Heart left ventricle (tissue), 16 donors: Measurements from ENCODE around the gene PAN3. TPM values are rescaled to one million over a fixed set of nuclear protein-coding genes. Genes with fewer than 3 reads are reported as not detected.
A peak's percentile ranks its signal among the peaks of the same experiment; 100 is the strongest.

Experiments
- ATAC-seq, 4 donors: fragments of 200-7000 bp; cut with Tn5 transposase; one replicate each; pipeline ENCODE4 v1.9.1; 2020 to 2022; ENCODE audit warnings: moderate library complexity in 4 of 4, mild to moderate bottlenecking in 3 of 4, moderate number of reproducible peaks in 1 of 4
- DNase-seq, 5 donors: peaks; one replicate each; pipeline ENCODE4 v3.0.0-alpha.2; 2020
- H3K27ac ChIP-seq, 12 donors: fragments of 200-600 bp; sonication (generic) in 4 of 12; one replicate each; pipeline versions ENCODE4 v1.5.0 to v1.8.0; 2016 to 2022; ENCODE audit warnings: mild to moderate bottlenecking in 2 of 12
- H3K27me3 ChIP-seq, 9 donors: fragments of 200-600 bp; sonication (generic) in 2 of 9; one replicate each; pipeline versions ENCODE4 v1.5.1 to v1.8.0; 2016 to 2022; ENCODE audit warnings: mild to moderate bottlenecking in 3 of 9
- H3K36me3 ChIP-seq, 9 donors: fragments of 200-600 bp; sonication (generic) in 2 of 9; one replicate each; pipeline versions ENCODE4 v1.5.0 to v1.8.0; 2018 to 2022; ENCODE audit warnings: mild to moderate bottlenecking in 2 of 9
- H3K4me1 ChIP-seq, 12 donors: fragments of 200-600 bp; sonication (generic) in 4 of 12; one replicate each; pipeline versions ENCODE4 v1.5.0 to v1.8.0; 2016 to 2022; ENCODE audit warnings: mild to moderate bottlenecking in 3 of 12
- H3K4me3 ChIP-seq, 12 donors: fragments of 200-600 bp; sonication (generic) in 4 of 12; one replicate each; pipeline versions ENCODE4 v1.5.0 to v1.8.0; 2017 to 2022; ENCODE audit warnings: mild to moderate bottlenecking in 9 of 12, moderate library complexity in 4 of 12
- H3K9me3 ChIP-seq, 12 donors: fragments of 200-600 bp; sonication (generic) in 4 of 12; one replicate each; pipeline versions ENCODE4 v1.5.0 to v1.8.0; 2016 to 2022; ENCODE audit warnings: mild to moderate bottlenecking in 1 of 12
- POLR2A ChIP-seq, 2 donors: fragments of 450-650 bp; IDR thresholded peaks; one replicate each; pipeline ENCODE4 v1.6.1; 2017; ENCODE audit warnings: antibody characterized with exemption in 2 of 2, mild to moderate bottlenecking in 2 of 2, moderate library complexity in 2 of 2
- WGBS, 4 donors: extraction: QIAGEN DNeasy Blood & Tissue Kit in 2 of 4; methylation state at CpG; one replicate each; pipeline versions ENCODE4 v1.1.5 to v1.1.7; 2013 to 2018; 5-methylcytosine and 5-hydroxymethylcytosine counted together
- intact Hi-C, 10 donors: fragments of 100-400 bp; cut with DNase I; formaldehyde crosslinking; loops; one replicate each; pipeline versions ENCODE4 v1.11.1 to v1.14.2; 2022
- polyA plus RNA-seq, 2 donors: library from polyadenylated mRNA; stranded (reverse); fragments of 200-250 nt; gene quantifications; one replicate each; pipeline ENCODE4 v1.2.3, GENCODE V29; 2013
- total RNA-seq, 9 donors: library from RNA; depleted of rRNA in 2 of 9; stranded (reverse); fragments of >200 nt in 2 of 9; fragmentation: NEBNext Ultra II Directional in 3 of 9; extraction: Animal tissue kit (Norgen Biotek cat#: 25700) in 3 of 9; gene quantifications; one replicate each; pipeline versions ENCODE4 v1.1.0 to v1.2.4, GENCODE V29; 2016 to 2023
- TF ChIP-seq, protein P1 (sequence below), 12 donors: fragments of 200-600 bp; sonication (generic) in 4 of 12; IDR thresholded peaks; one replicate each; pipeline versions ENCODE4 v1.5.0 to v1.8.0; 2018 to 2022; ENCODE audit warnings: antibody characterized with exemption in 12 of 12, mild to moderate bottlenecking in 5 of 12
- donor health status: ischemic (EF 13 %, LVEDD 7.1; RV severe dilation, severe dysfunction).
- donor health status: healthy with polysubstance abuse.
- donor health status: DM: no; HTN: yes; CAD: no.
- donor health status: DM: no; HTN: no; CAD: no.
- donor health status: ischemic (EF 25% LVEDD 6.9; RV normal size, moderate dysfunction).
- donor health status: ischemic (EF 25% LVEDD 5.7; RV mildly dilated, moderate dysfunction).
- donor health status: healthy.
- donor health status: DM: yes; HTN: yes; CAD: no.
- donor health status: ischemic (EF 35%, LVEDD 5.7; RV mildly dilated, moderate dysfunction).
- donor health status: nonischemic (EF 11% LVEDD 7.7; RV severe dilation, severe dysfunction).
- donor health status: DM: yes; HTN: yes; CAD: no.
- donor health status: PGD.
- donor health status: ischemic (EF 29% LVEDD 5.4; RV normal size, mild dysfunction).
- donor health status: nonischemic (EF 23%, LVEDD 6.1; RV moderate dilation, normal function).

The PAN3 gene
- total and polyA plus RNA-seq, 11 donors = 4.1 to 18.8 (median 9.2) TPM

DNA sequence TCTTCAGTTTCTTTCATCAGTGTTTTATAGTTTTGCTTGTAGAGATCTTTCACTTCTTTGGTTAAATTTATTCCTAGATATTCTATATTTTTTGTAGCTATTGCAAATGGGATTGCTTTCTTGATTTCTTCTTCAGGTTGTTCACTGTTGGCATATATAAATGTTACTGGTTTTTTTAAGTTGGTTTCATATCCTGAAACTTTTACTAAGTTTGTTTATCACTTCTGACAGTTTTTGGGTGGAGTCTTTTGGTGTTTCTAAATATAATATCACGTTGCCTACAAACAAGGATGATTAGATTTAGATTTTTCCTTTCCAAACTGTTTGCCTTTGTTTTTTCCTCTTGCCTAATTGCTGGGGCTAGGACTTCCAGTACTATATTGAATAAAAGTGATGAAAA lies 109.7 kb downstream of the PAN3 start:
- DNase-seq = no peak
- Histone ChIP-seq H3K9me3 (peaks cover 0 to 12% (median 0%) of the 10 kb centered on the region in 12 donors), H3K27me3 (no peaks in the 10 kb centered on the region), H3K4me1 (peaks cover 0 to 27% (median 0%) of the 10 kb centered on the region in 12 donors), H3K4me3 (no peak overlapping the region), H3K36me3 (peaks cover 0 to 15% (median 10%) of the 10 kb centered on the region in 9 donors), H3K27ac (peak overlapping the region in 1 of 12 donors; percentile 20)
- intact Hi-C loops = no loop called here
- 18 to 47% (median 36%) methylated on average over 1 of the region's 1 CpG for WGBS, 4 donors
- no peak for ATAC-seq
- no peak for TF ChIP-seq POLR2A (IDR thresholded peaks at IDR 0.05)
- TF ChIP-seq, protein P1, sequence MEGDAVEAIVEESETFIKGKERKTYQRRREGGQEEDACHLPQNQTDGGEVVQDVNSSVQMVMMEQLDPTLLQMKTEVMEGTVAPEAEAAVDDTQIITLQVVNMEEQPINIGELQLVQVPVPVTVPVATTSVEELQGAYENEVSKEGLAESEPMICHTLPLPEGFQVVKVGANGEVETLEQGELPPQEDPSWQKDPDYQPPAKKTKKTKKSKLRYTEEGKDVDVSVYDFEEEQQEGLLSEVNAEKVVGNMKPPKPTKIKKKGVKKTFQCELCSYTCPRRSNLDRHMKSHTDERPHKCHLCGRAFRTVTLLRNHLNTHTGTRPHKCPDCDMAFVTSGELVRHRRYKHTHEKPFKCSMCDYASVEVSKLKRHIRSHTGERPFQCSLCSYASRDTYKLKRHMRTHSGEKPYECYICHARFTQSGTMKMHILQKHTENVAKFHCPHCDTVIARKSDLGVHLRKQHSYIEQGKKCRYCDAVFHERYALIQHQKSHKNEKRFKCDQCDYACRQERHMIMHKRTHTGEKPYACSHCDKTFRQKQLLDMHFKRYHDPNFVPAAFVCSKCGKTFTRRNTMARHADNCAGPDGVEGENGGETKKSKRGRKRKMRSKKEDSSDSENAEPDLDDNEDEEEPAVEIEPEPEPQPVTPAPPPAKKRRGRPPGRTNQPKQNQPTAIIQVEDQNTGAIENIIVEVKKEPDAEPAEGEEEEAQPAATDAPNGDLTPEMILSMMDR (IDR thresholded peaks at IDR 0.05) = no peak

DNA sequence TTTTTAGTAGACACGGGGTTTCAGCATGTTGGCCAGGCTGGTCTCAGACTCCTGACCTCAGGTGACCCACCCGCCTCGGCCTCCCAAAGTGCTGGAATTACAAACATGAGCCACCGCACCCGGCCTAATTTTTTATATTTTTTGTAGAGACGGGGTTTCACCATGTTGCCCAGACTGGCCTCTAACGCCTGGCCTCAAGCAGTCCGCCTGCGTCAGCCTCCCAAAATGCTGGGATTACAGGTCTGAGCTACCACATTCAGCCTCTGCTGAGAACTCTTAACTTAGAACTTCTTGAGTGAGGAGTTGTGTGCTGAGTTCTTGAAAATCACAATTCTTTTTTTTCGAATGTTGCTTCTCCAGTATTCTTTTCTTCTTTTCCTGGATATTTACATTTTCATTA lies 112.2 kb downstream of the PAN3 start:
- no peaks in the 10 kb centered on the region for H3K27me3 ChIP-seq
- peaks cover 0 to 12% (median 2%) of the 10 kb centered on the region in 9 donors for H3K36me3 ChIP-seq
- intact Hi-C loops = loop anchor here in 1 of 10 donors (10.0 kb wide), 1 partner anchor 106 kb away; no protein-coding TSS in a partner anchor
- peaks cover 0 to 12% (median 0%) of the 10 kb centered on the region in 12 donors for H3K9me3 ChIP-seq
- peaks cover 0 to 27% (median 0%) of the 10 kb centered on the region in 12 donors for H3K4me1 ChIP-seq
- TF ChIP-seq POLR2A (IDR thresholded peaks at IDR 0.05) = no peak
- TF ChIP-seq, protein P1 (IDR thresholded peaks at IDR 0.05) = no peak
- 82 to 89% (median 87%) methylated on average over 10 of the region's 10 CpGs for WGBS, 4 donors
- H3K27ac ChIP-seq = no peak overlapping the region
- H3K4me3 ChIP-seq = no peak overlapping the region
- no peak for DNase-seq
- ATAC-seq = no peak

DNA sequence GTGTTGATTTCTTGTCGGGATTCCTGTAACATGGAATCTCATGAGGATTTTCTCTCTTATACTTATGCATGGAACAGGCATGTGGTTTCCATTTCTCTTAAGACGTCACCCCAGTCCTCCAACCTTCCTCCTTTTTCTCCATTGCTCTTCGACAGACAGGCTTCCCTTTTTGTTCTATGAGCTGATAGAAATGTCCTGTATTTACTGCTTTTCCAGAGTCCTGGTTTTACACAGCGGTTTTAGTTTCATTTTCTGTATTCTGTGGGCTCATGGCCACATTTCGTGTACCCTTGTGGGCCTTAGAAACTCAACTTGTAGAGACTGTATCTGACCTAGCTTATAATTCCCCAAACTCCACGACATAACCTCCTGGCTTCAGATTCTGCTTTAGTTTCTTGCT lies 113.1 kb downstream of the PAN3 start:
- Histone ChIP-seq H3K27ac (no peak overlapping the region), H3K4me1 (peaks cover 0 to 27% (median 0%) of the 10 kb centered on the region in 12 donors), H3K9me3 (peaks cover 0 to 12% (median 0%) of the 10 kb centered on the region in 12 donors), H3K27me3 (no peaks in the 10 kb centered on the region), H3K36me3 (peaks cover 0 to 17% (median 7%) of the 10 kb centered on the region in 9 donors), H3K4me3 (peak overlapping the region in 1 of 12 donors; percentile 19)
- TF ChIP-seq POLR2A (IDR thresholded peaks at IDR 0.05) = no peak
- TF ChIP-seq, protein P1 (IDR thresholded peaks at IDR 0.05) = no peak
- WGBS, 4 donors = 85 to 98% (median 89%) methylated on average over 6 of the region's 6 CpGs
- no peak for DNase-seq
- no peak for ATAC-seq
- intact Hi-C loops = loop anchor here in 1 of 10 donors (10.0 kb wide), 1 partner anchor 107 kb away; no protein-coding TSS in a partner anchor

DNA sequence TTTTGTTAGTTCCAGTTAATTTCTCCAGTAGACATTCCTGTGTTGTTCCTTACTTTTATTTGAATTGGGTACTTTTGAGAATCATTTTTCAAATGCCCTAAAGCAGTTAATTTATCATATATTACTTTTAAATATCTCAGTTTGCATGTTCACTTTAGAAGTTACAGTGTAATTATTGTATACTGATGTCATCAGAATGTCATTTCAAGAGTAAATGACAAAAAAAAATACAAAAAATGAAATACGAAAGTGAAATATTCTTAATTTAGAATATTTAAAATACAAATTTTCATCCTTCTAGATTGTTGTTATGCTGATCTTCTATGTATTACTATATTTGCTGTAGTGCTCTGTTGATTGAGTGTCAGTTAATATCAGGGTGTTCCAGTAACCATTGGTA lies 114.2 kb downstream of the PAN3 start:
- Histone ChIP-seq H3K27me3 (no peaks in the 10 kb centered on the region), H3K4me1 (peaks cover 0 to 24% (median 0%) of the 10 kb centered on the region in 12 donors), H3K36me3 (peaks cover 0 to 26% (median 16%) of the 10 kb centered on the region in 9 donors), H3K9me3 (peaks cover 0 to 10% (median 0%) of the 10 kb centered on the region in 12 donors), H3K27ac (no peak overlapping the region), H3K4me3 (no peak overlapping the region)
- TF ChIP-seq, protein P1 (IDR thresholded peaks at IDR 0.05) = no peak
- no peak for TF ChIP-seq POLR2A (IDR thresholded peaks at IDR 0.05)
- intact Hi-C loops = loop anchor here in 1 of 10 donors (10.0 kb wide), 1 partner anchor 108 kb away; no protein-coding TSS in a partner anchor
- ATAC-seq (no peak), DNase-seq (no peak)
- WGBS, 4 donors = 91 to 94% (median 92%) methylated on average over 1 of the region's 1 CpG
